ENCODE data around the gene PRXL2C. TPM values are rescaled to one million over a fixed set of nuclear protein-coding genes. Genes with fewer than 3 reads are reported as not detected.

PRXL2C gene
- total and polyA plus RNA-seq, 2 of the 13 experiments (the other 11 are each of a cell fraction or from before 2014, with no cell fraction given), result 11.0 to 13.2 TPM

DNA sequence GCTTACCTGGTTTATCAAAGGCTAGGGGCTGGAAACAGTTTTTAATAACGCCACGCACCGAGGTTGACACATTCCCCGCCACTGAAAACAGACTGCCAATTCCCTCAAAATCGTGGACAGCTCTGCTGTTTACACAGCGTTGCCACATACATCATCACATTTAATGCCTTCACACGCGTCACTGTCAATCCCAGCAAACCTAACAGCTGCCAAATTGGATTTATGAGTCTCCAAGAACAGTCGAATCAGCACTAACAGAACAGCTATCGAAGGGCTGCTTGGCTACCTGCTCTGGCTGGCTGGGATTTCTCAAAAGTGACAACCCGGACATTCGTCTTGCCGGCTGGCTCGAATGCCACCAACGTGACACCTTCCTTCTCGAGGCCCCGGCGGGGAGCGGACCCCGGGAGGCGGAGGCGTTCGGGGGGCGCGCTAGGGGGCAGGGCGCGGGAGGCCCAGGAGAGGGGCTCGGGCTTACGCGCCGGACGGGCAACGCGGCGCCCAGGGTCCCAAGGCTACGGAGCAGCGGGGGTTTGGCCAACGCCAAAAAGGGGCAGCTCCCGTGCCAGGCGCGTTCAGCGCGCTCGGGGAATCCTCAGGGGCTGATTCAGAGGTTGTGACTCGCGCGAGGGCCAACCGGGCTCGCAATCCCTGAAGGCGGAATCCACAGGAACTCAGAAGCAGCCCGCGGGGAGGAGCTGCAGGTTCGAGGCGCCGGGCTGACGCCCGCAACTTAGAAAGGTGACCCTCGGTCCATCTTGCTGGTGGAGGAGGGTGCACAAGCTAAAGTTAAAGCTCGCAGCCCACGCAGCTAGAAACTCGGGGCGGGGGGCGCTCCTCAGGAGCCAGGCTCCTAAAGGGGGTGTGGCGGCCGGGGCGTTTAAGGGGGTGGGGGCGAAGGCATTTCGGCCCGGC, 36.7 kb downstream of the PRXL2C start (continued):
- TF ChIP-seq, protein P1, sequence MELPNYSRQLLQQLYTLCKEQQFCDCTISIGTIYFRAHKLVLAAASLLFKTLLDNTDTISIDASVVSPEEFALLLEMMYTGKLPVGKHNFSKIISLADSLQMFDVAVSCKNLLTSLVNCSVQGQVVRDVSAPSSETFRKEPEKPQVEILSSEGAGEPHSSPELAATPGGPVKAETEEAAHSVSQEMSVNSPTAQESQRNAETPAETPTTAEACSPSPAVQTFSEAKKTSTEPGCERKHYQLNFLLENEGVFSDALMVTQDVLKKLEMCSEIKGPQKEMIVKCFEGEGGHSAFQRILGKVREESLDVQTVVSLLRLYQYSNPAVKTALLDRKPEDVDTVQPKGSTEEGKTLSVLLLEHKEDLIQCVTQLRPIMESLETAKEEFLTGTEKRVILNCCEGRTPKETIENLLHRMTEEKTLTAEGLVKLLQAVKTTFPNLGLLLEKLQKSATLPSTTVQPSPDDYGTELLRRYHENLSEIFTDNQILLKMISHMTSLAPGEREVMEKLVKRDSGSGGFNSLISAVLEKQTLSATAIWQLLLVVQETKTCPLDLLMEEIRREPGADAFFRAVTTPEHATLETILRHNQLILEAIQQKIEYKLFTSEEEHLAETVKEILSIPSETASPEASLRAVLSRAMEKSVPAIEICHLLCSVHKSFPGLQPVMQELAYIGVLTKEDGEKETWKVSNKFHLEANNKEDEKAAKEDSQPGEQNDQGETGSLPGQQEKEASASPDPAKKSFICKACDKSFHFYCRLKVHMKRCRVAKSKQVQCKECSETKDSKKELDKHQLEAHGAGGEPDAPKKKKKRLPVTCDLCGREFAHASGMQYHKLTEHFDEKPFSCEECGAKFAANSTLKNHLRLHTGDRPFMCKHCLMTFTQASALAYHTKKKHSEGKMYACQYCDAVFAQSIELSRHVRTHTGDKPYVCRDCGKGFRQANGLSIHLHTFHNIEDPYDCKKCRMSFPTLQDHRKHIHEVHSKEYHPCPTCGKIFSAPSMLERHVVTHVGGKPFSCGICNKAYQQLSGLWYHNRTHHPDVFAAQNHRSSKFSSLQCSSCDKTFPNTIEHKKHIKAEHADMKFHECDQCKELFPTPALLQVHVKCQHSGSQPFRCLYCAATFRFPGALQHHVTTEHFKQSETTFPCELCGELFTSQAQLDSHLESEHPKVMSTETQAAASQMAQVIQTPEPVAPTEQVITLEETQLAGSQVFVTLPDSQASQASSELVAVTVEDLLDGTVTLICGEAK (IDR thresholded peaks at IDR 0.05), result no peak
- TF ChIP-seq, protein P1 (CRISPR knock-in tag; IDR thresholded peaks at IDR 0.05), result 0 out of 2 replicates have a peak, but pooled peaks have one; percentile 30
- TF ChIP-seq ZNF333 (CRISPR knock-in tag; IDR thresholded peaks at IDR 0.05; ENCODE audit: borderline replicate concordance) (no peak), SMYD3 (CRISPR knock-in tag; IDR thresholded peaks at IDR 0.05) (no peak), SP1 (IDR thresholded peaks at IDR 0.05) (no peak), SP1 (CRISPR knock-in tag; IDR thresholded peaks at IDR 0.05) (no peak), ZNF839 (CRISPR knock-in tag; IDR thresholded peaks at IDR 0.05; ENCODE audit: borderline replicate concordance) (no peak), ZNF350 (CRISPR knock-in tag; IDR thresholded peaks at IDR 0.05; ENCODE audit: borderline replicate concordance, low read depth) (0 out of 2 replicates have a peak, but pooled peaks have one; percentile 23), HDAC1 (CRISPR knock-in tag; IDR thresholded peaks at IDR 0.05) (peak; percentile 85), SP4 (CRISPR knock-in tag; IDR thresholded peaks at IDR 0.05) (no peak), GABPB1 (CRISPR knock-in tag; IDR thresholded peaks at IDR 0.05) (peak; percentile 49; the same call in 1 of the 2 replicates)
- TF ChIP-seq, protein P2, sequence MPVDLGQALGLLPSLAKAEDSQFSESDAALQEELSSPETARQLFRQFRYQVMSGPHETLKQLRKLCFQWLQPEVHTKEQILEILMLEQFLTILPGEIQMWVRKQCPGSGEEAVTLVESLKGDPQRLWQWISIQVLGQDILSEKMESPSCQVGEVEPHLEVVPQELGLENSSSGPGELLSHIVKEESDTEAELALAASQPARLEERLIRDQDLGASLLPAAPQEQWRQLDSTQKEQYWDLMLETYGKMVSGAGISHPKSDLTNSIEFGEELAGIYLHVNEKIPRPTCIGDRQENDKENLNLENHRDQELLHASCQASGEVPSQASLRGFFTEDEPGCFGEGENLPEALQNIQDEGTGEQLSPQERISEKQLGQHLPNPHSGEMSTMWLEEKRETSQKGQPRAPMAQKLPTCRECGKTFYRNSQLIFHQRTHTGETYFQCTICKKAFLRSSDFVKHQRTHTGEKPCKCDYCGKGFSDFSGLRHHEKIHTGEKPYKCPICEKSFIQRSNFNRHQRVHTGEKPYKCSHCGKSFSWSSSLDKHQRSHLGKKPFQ (CRISPR knock-in tag; IDR thresholded peaks at IDR 0.05; ENCODE audit: insufficient replicate concordance), result peak; percentile 16
- TF ChIP-seq, protein P3, sequence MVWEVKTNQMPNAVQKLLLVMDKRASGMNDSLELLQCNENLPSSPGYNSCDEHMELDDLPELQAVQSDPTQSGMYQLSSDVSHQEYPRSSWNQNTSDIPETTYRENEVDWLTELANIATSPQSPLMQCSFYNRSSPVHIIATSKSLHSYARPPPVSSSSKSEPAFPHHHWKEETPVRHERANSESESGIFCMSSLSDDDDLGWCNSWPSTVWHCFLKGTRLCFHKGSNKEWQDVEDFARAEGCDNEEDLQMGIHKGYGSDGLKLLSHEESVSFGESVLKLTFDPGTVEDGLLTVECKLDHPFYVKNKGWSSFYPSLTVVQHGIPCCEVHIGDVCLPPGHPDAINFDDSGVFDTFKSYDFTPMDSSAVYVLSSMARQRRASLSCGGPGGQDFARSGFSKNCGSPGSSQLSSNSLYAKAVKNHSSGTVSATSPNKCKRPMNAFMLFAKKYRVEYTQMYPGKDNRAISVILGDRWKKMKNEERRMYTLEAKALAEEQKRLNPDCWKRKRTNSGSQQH (CRISPR knock-in tag; IDR thresholded peaks at IDR 0.05; ENCODE audit: low read depth), result peak; percentile 76; the same call in 1 of the 2 replicates
- TF ChIP-seq, protein P4, sequence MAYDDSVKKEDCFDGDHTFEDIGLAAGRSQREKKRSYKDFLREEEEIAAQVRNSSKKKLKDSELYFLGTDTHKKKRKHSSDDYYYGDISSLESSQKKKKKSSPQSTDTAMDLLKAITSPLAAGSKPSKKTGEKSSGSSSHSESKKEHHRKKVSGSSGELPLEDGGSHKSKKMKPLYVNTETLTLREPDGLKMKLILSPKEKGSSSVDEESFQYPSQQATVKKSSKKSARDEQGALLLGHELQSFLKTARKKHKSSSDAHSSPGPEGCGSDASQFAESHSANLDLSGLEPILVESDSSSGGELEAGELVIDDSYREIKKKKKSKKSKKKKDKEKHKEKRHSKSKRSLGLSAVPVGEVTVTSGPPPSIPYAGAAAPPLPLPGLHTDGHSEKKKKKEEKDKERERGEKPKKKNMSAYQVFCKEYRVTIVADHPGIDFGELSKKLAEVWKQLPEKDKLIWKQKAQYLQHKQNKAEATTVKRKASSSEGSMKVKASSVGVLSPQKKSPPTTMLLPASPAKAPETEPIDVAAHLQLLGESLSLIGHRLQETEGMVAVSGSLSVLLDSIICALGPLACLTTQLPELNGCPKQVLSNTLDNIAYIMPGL (CRISPR knock-in tag; IDR thresholded peaks at IDR 0.05; ENCODE audit: borderline replicate concordance in 1 of 2, low read depth in 1 of 2), result peak; percentile 15 to 64; a peak in 2 of 4 replicates
